OCI-LY7 (cell line): ENCODE measurements around the gene TRIM67.

Experiments
- EZH2phosphoT487 ChIP-seq: fragments of 200-600 bp; sonication (generic); IDR thresholded peaks from 2 replicates; pipeline ENCODE4 v1.6.1; 2018; ENCODE audit warnings: low read depth, borderline replicate concordance, mild to moderate bottlenecking, mixed run types, antibody characterized with exemption, low read length, moderate library complexity, mixed read lengths
- TF ChIP-seq, protein P1 (sequence below): fragments of 200-600 bp; sonication (generic); conservative IDR thresholded peaks from 2 replicates; pipeline ENCODE4 v1.5.1; 2014; ENCODE audit warnings: mild to moderate bottlenecking, antibody characterized with exemption, low read length, moderate library complexity, mixed read lengths

DNA sequence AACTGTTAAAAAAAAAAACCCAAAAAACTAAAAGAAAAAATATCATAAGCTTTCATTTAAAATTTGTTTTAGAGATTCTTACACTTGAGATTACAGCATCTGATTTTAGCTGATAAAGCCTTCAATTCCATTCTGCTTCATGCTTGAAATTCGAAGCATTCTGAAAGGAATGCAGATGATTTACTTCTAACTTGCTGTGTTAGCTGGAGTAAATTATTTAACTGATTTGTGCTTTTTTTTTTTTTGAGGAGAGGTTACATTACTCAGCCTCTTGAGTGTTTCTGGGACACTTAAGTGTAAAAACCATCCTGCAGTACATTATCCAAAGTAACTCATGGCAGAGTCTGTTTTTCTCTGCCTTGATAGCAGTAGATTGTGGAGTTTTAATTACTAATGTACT lies 4.5 kb upstream of the TRIM67 start:
- TF ChIP-seq, protein P1, sequence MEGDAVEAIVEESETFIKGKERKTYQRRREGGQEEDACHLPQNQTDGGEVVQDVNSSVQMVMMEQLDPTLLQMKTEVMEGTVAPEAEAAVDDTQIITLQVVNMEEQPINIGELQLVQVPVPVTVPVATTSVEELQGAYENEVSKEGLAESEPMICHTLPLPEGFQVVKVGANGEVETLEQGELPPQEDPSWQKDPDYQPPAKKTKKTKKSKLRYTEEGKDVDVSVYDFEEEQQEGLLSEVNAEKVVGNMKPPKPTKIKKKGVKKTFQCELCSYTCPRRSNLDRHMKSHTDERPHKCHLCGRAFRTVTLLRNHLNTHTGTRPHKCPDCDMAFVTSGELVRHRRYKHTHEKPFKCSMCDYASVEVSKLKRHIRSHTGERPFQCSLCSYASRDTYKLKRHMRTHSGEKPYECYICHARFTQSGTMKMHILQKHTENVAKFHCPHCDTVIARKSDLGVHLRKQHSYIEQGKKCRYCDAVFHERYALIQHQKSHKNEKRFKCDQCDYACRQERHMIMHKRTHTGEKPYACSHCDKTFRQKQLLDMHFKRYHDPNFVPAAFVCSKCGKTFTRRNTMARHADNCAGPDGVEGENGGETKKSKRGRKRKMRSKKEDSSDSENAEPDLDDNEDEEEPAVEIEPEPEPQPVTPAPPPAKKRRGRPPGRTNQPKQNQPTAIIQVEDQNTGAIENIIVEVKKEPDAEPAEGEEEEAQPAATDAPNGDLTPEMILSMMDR: no peak
- TF ChIP-seq EZH2phosphoT487: no peak
